ENCODE measurements around the gene APOL3.
"Not testable (repeated sequence)": the region's sequence is repeated elsewhere in the genome, so short reads cannot be mapped to it uniquely, and the experiment has no call there.

APOL3 gene

GRCh38 chr22:36156515-36157419 lies 3.8 kb downstream of the APOL3 start:
- peak; percentile 37 for DNase-seq (ENCODE audit: low read depth)

GRCh38 chr22:36156119-36156514 lies 4.4 kb downstream of the APOL3 start:
- DNase-seq (ENCODE audit: low read depth): no peak

GRCh38 chr22:36155702-36156101 lies 4.9 kb downstream of the APOL3 start:
- DNase-seq (ENCODE audit: low read depth): no peak

GRCh38 chr22:36154423-36154945 lies 6.1 kb downstream of the APOL3 start:
- DNase-seq (ENCODE audit: low read depth): no peak

GRCh38 chr22:36153501-36154422 lies 6.8 kb downstream of the APOL3 start:
- DNase-seq (ENCODE audit: low read depth): no peak

- DNase-seq (ENCODE audit: low read depth): not testable (repeated sequence)
Observed at GRCh38 chr22:36152821-36153220, 7.7 kb downstream of the APOL3 start.

GRCh38 chr22:36152088-36152487 lies 8.5 kb downstream of the APOL3 start:
- DNase-seq (ENCODE audit: low read depth): no peak

- DNase-seq (ENCODE audit: low read depth): no peak
Observed at GRCh38 chr22:36151006-36151595, 9.5 kb downstream of the APOL3 start.

GRCh38 chr22:36149441-36149840 lies 11.1 kb downstream of the APOL3 start:
- no peak for DNase-seq (ENCODE audit: low read depth)

- DNase-seq (ENCODE audit: low read depth): no peak
Observed at GRCh38 chr22:36148411-36148810, 12.1 kb downstream of the APOL3 start.

- no peak for DNase-seq (ENCODE audit: low read depth)
Observed at GRCh38 chr22:36147196-36147791, 13.3 kb downstream of the APOL3 start.

GRCh38 chr22:36145881-36146280 lies 14.7 kb downstream of the APOL3 start:
- DNase-seq (ENCODE audit: low read depth): no peak

- no peak for DNase-seq (ENCODE audit: low read depth)
Observed at GRCh38 chr22:36144886-36145541, 15.5 kb downstream of the APOL3 start.

- DNase-seq (ENCODE audit: low read depth): no peak
Observed at GRCh38 chr22:36143956-36144355, 16.6 kb downstream of the APOL3 start.

GRCh38 chr22:36143066-36143815 lies 17.3 kb downstream of the APOL3 start:
- DNase-seq (ENCODE audit: low read depth): no peak

- DNase-seq (ENCODE audit: low read depth): no peak
Observed at GRCh38 chr22:36141481-36141880, 19.1 kb downstream of the APOL3 start.

- not testable (repeated sequence) for DNase-seq (ENCODE audit: low read depth)
Observed at GRCh38 chr22:36138709-36139108, 21.8 kb downstream of the APOL3 start.

- no peak for DNase-seq (ENCODE audit: low read depth)
Observed at GRCh38 chr22:36136988-36137387, 23.6 kb downstream of the APOL3 start.

- DNase-seq (ENCODE audit: low read depth): no peak
Observed at GRCh38 chr22:36136475-36136874, 24.1 kb downstream of the APOL3 start.

- DNase-seq (ENCODE audit: low read depth): no peak
Observed at GRCh38 chr22:36135306-36135980, 25.1 kb downstream of the APOL3 start.

Measured in non-pigmented ciliary epithelial cell (primary cell).